WTC11 (cell line): ENCODE measurements around the gene CRTAP. TPM values are rescaled to one million over a fixed set of nuclear protein-coding genes. Genes with fewer than 3 reads are reported as not detected.
"Not testable (repeated sequence)": the region's sequence is repeated elsewhere in the genome, so short reads cannot be mapped to it uniquely, and the experiment has no call there.

ENCODE experiments used
- ATAC-seq: fragments of 200-7000 bp; cut with Tn5 transposase; 2 replicates; pipeline ENCODE4 v1.10.0; 2021; ENCODE audit warnings: mild to moderate bottlenecking, moderate library complexity
- CTCF ChIA-PET: fragments of 300-600 bp; sonication (Branson Sonifier 250); formaldehyde crosslinking; loops from one replicate; lab custom pipeline; 2021; ENCODE audit warnings: antibody characterized with exemption; lab: Charles Lee
- POLR2A ChIA-PET: fragments of 350-600 bp; sonication (Branson Sonifier 250); formaldehyde crosslinking; loops from one replicate; lab custom pipeline; 2021; ENCODE audit warnings: antibody characterized with exemption; lab: Charles Lee
- DNase-seq: peaks from one replicate; pipeline ENCODE4 v3.0.0; 2021; ENCODE audit warnings: low spot score
- H3K27ac Mint-ChIP-seq: 2 replicates; pipeline ENCODE4 v1.8.0; 2021; ENCODE audit warnings: mixed read lengths
- H3K27me3 Mint-ChIP-seq: 2 replicates; pipeline ENCODE4 v1.8.0; 2021; ENCODE audit warnings: low read depth, mild to moderate bottlenecking, moderate library complexity, mixed read lengths
- H3K36me3 Mint-ChIP-seq: 2 replicates; pipeline ENCODE4 v1.8.0; 2021; ENCODE audit warnings: mixed read lengths
- H3K4me1 Mint-ChIP-seq: 2 replicates; pipeline ENCODE4 v1.8.0; 2022; ENCODE audit warnings: mixed read lengths
- H3K4me3 Mint-ChIP-seq: 2 replicates; pipeline ENCODE4 v1.8.0; 2021; ENCODE audit warnings: mild to moderate bottlenecking, moderate library complexity, mixed read lengths
- H3K9me3 Mint-ChIP-seq: 2 replicates; pipeline ENCODE4 v1.8.0; 2021; ENCODE audit warnings: mixed read lengths
- ATF6 ChIP-seq: sonication (generic); formaldehyde crosslinking; IDR thresholded peaks from 2 replicates; pipeline ENCODE4 v1.8.1; 2023; ENCODE audit warnings: mild to moderate bottlenecking, missing genetic modification reagents
- CREM ChIP-seq: sonication (generic); formaldehyde crosslinking; IDR thresholded peaks from 2 replicates; pipeline ENCODE4 v1.8.1; 2022; ENCODE audit warnings: mild to moderate bottlenecking, missing genetic modification reagents, moderate library complexity
- E2F4 ChIP-seq: sonication (generic); formaldehyde crosslinking; IDR thresholded peaks from 2 replicates; pipeline ENCODE4 v1.8.1; 2022; ENCODE audit warnings: low read depth, mild to moderate bottlenecking, moderate library complexity, missing genetic modification reagents, borderline replicate concordance
- ETV6 ChIP-seq: sonication (generic); formaldehyde crosslinking; IDR thresholded peaks from 2 replicates; pipeline ENCODE4 v1.8.1; 2022; ENCODE audit warnings: mild to moderate bottlenecking, missing genetic modification reagents
- IRF1 ChIP-seq: sonication (generic); formaldehyde crosslinking; IDR thresholded peaks from 2 replicates; pipeline ENCODE4 v1.8.0; 2023; ENCODE audit warnings: missing genetic modification reagents
- IRF2 ChIP-seq: sonication (generic); formaldehyde crosslinking; IDR thresholded peaks from 2 replicates; pipeline ENCODE4 v1.8.0; 2022; ENCODE audit warnings: low read depth, missing genetic modification reagents, borderline replicate concordance
- RELA ChIP-seq: sonication (generic); formaldehyde crosslinking; IDR thresholded peaks from 2 replicates; pipeline ENCODE4 v1.8.1; 2022; ENCODE audit warnings: missing genetic modification reagents, mild to moderate bottlenecking, borderline replicate concordance
- SMAD3 ChIP-seq: sonication (generic); formaldehyde crosslinking; IDR thresholded peaks from 2 replicates; pipeline ENCODE4 v1.8.0; 2022; ENCODE audit warnings: missing genetic modification reagents, mild to moderate bottlenecking, borderline replicate concordance
- SOX15 ChIP-seq: fragments of 250-450 bp; sonication (Bioruptor Pico); IDR thresholded peaks from 2 replicates; pipeline ENCODE4 v1.9.0; 2021; ENCODE audit warnings: mild to moderate bottlenecking
- TEAD1 ChIP-seq: sonication (generic); formaldehyde crosslinking; IDR thresholded peaks from 2 replicates; pipeline ENCODE4 v1.8.0; 2022; ENCODE audit warnings: mild to moderate bottlenecking, missing genetic modification reagents
- TEAD4 ChIP-seq: sonication (generic); formaldehyde crosslinking; IDR thresholded peaks from 2 replicates; pipeline ENCODE4 v1.8.0; 2022; ENCODE audit warnings: mild to moderate bottlenecking, missing genetic modification reagents
- TP53 ChIP-seq: sonication (generic); formaldehyde crosslinking; IDR thresholded peaks from 2 replicates; pipeline ENCODE4 v1.8.1; 2023; ENCODE audit warnings: mild to moderate bottlenecking, missing genetic modification reagents
- ZNF121 ChIP-seq: sonication (generic); formaldehyde crosslinking; IDR thresholded peaks from 2 replicates; pipeline ENCODE4 v1.8.0; 2023; ENCODE audit warnings: missing genetic modification reagents
- ZNF232 ChIP-seq: sonication (generic); formaldehyde crosslinking; IDR thresholded peaks from 2 replicates; pipeline ENCODE4 v1.8.0; 2022; ENCODE audit warnings: mild to moderate bottlenecking, missing genetic modification reagents
- ZNF317 ChIP-seq: sonication (generic); formaldehyde crosslinking; IDR thresholded peaks from 2 replicates; pipeline ENCODE4 v1.8.1; 2023; ENCODE audit warnings: low read depth, mild to moderate bottlenecking, moderate library complexity, missing genetic modification reagents, borderline replicate concordance
- total RNA-seq: library from RNA; stranded (reverse); gene quantifications from 3 replicates; pipeline ENCODE4 v1.2.3, GENCODE V29; 2021
- TF ChIP-seq, protein P1 (sequence below): fragments of 250-450 bp; sonication (Bioruptor Pico); IDR thresholded peaks from 2 replicates; pipeline ENCODE4 v1.8.0; 2021; ENCODE audit warnings: mild to moderate bottlenecking
- TF ChIP-seq, protein P2 (sequence below): sonication (generic); formaldehyde crosslinking; IDR thresholded peaks from 2 replicates; pipeline ENCODE4 v1.8.0; 2022; ENCODE audit warnings: mild to moderate bottlenecking, missing genetic modification reagents
- TF ChIP-seq, protein P3 (sequence below): sonication (generic); formaldehyde crosslinking; IDR thresholded peaks from 2 replicates; pipeline ENCODE4 v1.8.0; 2023; ENCODE audit warnings: mild to moderate bottlenecking, missing genetic modification reagents

CRTAP gene
- total RNA-seq, 1 experiment from 2014 or later = 156 TPM

GRCh38 chr3:33105341-33105948, 8.4 kb upstream of the CRTAP start:
- Mint-ChIP-seq H3K27ac (no peak overlapping the region), H3K4me1 (no peaks in the 10 kb centered on the region), H3K4me3 (no peak overlapping the region), H3K27me3 (peaks cover 13% of the 10 kb centered on the region), H3K9me3 (no peaks in the 10 kb centered on the region), H3K36me3 (no peaks in the 10 kb centered on the region)
- ChIA-PET POLR2A (no interaction called here), CTCF (no interaction called here)
- ATAC-seq = no peak
- no peak for TF ChIP-seq ZNF232 (CRISPR knock-in tag)
- no peak for TF ChIP-seq IRF1
- TF ChIP-seq RELA = no peak
- no peak for TF ChIP-seq ATF6 (CRISPR knock-in tag)
- TF ChIP-seq IRF2 (CRISPR knock-in tag) = no peak
- TF ChIP-seq SOX15 (CRISPR knock-in tag) = no peak
- no peak for TF ChIP-seq ZNF317 (CRISPR knock-in tag)
- TF ChIP-seq, protein P1, sequence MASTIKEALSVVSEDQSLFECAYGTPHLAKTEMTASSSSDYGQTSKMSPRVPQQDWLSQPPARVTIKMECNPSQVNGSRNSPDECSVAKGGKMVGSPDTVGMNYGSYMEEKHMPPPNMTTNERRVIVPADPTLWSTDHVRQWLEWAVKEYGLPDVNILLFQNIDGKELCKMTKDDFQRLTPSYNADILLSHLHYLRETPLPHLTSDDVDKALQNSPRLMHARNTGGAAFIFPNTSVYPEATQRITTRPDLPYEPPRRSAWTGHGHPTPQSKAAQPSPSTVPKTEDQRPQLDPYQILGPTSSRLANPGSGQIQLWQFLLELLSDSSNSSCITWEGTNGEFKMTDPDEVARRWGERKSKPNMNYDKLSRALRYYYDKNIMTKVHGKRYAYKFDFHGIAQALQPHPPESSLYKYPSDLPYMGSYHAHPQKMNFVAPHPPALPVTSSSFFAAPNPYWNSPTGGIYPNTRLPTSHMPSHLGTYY (CRISPR knock-in tag) = no peak
- TF ChIP-seq, protein P2, sequence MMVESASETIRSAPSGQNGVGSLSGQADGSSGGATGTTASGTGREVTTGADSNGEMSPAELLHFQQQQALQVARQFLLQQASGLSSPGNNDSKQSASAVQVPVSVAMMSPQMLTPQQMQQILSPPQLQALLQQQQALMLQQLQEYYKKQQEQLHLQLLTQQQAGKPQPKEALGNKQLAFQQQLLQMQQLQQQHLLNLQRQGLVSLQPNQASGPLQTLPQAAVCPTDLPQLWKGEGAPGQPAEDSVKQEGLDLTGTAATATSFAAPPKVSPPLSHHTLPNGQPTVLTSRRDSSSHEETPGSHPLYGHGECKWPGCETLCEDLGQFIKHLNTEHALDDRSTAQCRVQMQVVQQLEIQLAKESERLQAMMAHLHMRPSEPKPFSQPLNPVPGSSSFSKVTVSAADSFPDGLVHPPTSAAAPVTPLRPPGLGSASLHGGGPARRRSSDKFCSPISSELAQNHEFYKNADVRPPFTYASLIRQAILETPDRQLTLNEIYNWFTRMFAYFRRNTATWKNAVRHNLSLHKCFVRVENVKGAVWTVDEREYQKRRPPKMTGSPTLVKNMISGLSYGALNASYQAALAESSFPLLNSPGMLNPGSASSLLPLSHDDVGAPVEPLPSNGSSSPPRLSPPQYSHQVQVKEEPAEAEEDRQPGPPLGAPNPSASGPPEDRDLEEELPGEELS (CRISPR knock-in tag) = no peak
- TF ChIP-seq ETV6 (CRISPR knock-in tag) = no peak
- TF ChIP-seq, protein P3, sequence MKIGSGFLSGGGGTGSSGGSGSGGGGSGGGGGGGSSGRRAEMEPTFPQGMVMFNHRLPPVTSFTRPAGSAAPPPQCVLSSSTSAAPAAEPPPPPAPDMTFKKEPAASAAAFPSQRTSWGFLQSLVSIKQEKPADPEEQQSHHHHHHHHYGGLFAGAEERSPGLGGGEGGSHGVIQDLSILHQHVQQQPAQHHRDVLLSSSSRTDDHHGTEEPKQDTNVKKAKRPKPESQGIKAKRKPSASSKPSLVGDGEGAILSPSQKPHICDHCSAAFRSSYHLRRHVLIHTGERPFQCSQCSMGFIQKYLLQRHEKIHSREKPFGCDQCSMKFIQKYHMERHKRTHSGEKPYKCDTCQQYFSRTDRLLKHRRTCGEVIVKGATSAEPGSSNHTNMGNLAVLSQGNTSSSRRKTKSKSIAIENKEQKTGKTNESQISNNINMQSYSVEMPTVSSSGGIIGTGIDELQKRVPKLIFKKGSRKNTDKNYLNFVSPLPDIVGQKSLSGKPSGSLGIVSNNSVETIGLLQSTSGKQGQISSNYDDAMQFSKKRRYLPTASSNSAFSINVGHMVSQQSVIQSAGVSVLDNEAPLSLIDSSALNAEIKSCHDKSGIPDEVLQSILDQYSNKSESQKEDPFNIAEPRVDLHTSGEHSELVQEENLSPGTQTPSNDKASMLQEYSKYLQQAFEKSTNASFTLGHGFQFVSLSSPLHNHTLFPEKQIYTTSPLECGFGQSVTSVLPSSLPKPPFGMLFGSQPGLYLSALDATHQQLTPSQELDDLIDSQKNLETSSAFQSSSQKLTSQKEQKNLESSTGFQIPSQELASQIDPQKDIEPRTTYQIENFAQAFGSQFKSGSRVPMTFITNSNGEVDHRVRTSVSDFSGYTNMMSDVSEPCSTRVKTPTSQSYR (CRISPR knock-in tag) = no peak
- no peak for TF ChIP-seq CREM (CRISPR knock-in tag)
- TF ChIP-seq TEAD4 (CRISPR knock-in tag) = no peak
- TF ChIP-seq TP53 (CRISPR knock-in tag) = no peak
- TF ChIP-seq TEAD1 (CRISPR knock-in tag) = no peak
- TF ChIP-seq E2F4 = no peak
- TF ChIP-seq ZNF121 (CRISPR knock-in tag) = no peak
- no peak for TF ChIP-seq SMAD3 (CRISPR knock-in tag)
- no peak for DNase-seq

DNA sequence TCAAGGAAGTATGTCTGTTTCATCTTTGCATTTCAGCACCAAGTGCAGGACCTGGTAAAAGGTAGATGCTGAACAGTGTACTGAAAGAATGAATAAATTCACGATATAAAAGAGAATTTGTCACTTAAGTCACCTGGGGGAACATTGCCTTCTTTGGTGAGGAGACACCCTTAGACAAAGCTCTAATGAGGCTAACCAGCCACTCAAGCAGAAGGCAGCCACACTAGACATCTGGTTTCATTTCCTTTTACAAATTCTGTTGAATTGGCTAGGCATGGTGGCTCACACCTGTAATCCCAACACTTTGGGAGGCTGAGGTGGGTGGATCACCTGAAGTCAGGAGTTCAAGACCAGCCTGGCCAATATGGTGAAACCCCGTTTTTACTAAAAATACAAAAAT, 7.0 kb upstream of the CRTAP start:
- peaks cover 15% of the 10 kb centered on the region for H3K27me3 Mint-ChIP-seq
- POLR2A ChIA-PET, CTCF ChIA-PET, H3K4me3 Mint-ChIP-seq, H3K9me3 Mint-ChIP-seq, DNase-seq, ATAC-seq, H3K27ac Mint-ChIP-seq, H3K36me3 Mint-ChIP-seq, H3K4me1 Mint-ChIP-seq: not testable (repeated sequence)
